NCI-H2171 (cell line): ENCODE measurements around the gene TESMIN.

Experiments
- DNase-seq: peaks from one replicate; lab custom pipeline; 2025; lab: John Stamatoyannopoulos, UW

The TESMIN gene

GRCh38 chr11:68683121-68683520 is 68.2 kb downstream of the TESMIN start:
- DNase-seq = no peak

GRCh38 chr11:68682531-68682961 is 68.8 kb downstream of the TESMIN start:
- no peak for DNase-seq

GRCh38 chr11:68680541-68681231 is 70.6 kb downstream of the TESMIN start:
- no peak for DNase-seq

GRCh38 chr11:68678031-68678441 is 73.3 kb downstream of the TESMIN start:
- DNase-seq = no peak

GRCh38 chr11:68677432-68677831 is 73.9 kb downstream of the TESMIN start:
- no peak for DNase-seq

- no peak for DNase-seq
Measured at GRCh38 chr11:68674461-68674860, 76.9 kb downstream of the TESMIN start.

- no peak for DNase-seq
Measured at GRCh38 chr11:68673991-68674390, 77.3 kb downstream of the TESMIN start.

GRCh38 chr11:68673306-68673945 is 77.9 kb downstream of the TESMIN start:
- DNase-seq = no peak

- no peak for DNase-seq
Measured at GRCh38 chr11:68670208-68670992, 80.9 kb downstream of the TESMIN start.

GRCh38 chr11:68669301-68670090 is 81.8 kb downstream of the TESMIN start:
- no peak for DNase-seq

- no peak for DNase-seq
Measured at GRCh38 chr11:68667511-68668500, 83.5 kb downstream of the TESMIN start.

GRCh38 chr11:68666849-68667248 is 84.5 kb downstream of the TESMIN start:
- DNase-seq = no peak

GRCh38 chr11:68665436-68665835 is 85.9 kb downstream of the TESMIN start:
- no peak for DNase-seq

GRCh38 chr11:68664906-68665305 is 86.4 kb downstream of the TESMIN start:
- no peak for DNase-seq

- no peak for DNase-seq
Measured at GRCh38 chr11:68664141-68664540, 87.2 kb downstream of the TESMIN start.

GRCh38 chr11:68663482-68664010 is 87.8 kb downstream of the TESMIN start:
- no peak for DNase-seq

GRCh38 chr11:68661697-68662603 is 89.4 kb downstream of the TESMIN start:
- no peak for DNase-seq

- no peak for DNase-seq
Measured at GRCh38 chr11:68661014-68661413, 90.3 kb downstream of the TESMIN start.

- DNase-seq = no peak
Measured at GRCh38 chr11:68660066-68660810, 91.1 kb downstream of the TESMIN start.
